AG04450 (cell line): ENCODE results near the gene FOXJ1. TPM values are rescaled to one million over a fixed set of nuclear protein-coding genes. Genes with fewer than 3 reads are reported as not detected.

Experiments
- CTCF ChIA-PET: fragments of 300-600, 350-600 bp; formaldehyde crosslinking; extraction: SDS; loops from one replicate; lab custom pipeline; 2022; ENCODE audit warnings: antibody characterized with exemption, inconsistent platforms; lab: Charles Lee
- POLR2A ChIA-PET: fragments of 350-600 bp; formaldehyde crosslinking; extraction: SDS; loops from one replicate; lab custom pipeline; 2021; ENCODE audit warnings: antibody characterized with exemption, inconsistent platforms; lab: Yijun Ruan, JAX
- DNase-seq: peaks from one replicate; pipeline ENCODE4 v3.0.0-alpha.2; 2011; ENCODE audit warnings: low read depth, low spot score
- H3K27ac ChIP-seq: one replicate; pipeline ENCODE4 v1.5.1; 2012; ENCODE audit warnings: low read depth, low read length, control low read depth
- H3K27me3 ChIP-seq: one replicate; pipeline ENCODE4 v1.6.0; 2012; ENCODE audit warnings: low read length; ENCODE audit not compliant: control insufficient read depth, insufficient read depth
- H3K4me3 ChIP-seq: 2 replicates; pipeline ENCODE4 v1.5.1; 2011; ENCODE audit warnings: mild to moderate bottlenecking, low read depth, low read length, control low read depth
- H3K9me3 ChIP-seq: 2 replicates; pipeline ENCODE4 v1.5.1; 2012; ENCODE audit warnings: low read length; ENCODE audit not compliant: control insufficient read depth, insufficient read depth
- CTCF ChIP-seq: IDR thresholded peaks from 2 replicates; pipeline ENCODE4 v1.5.1; 2011; ENCODE audit warnings: low read depth, low read length, control low read depth, inconsistent platforms
- polyA plus RNA-seq: library from polyadenylated mRNA; depleted of rRNA; stranded (reverse); fragments of >200 nt; gene quantifications from 2 replicates; pipeline ENCODE4 v1.2.3, GENCODE V29; 2011

FOXJ1 gene
- polyA plus RNA-seq, 1 experiment = not detected

- Histone ChIP-seq H3K9me3 (no peaks in the 10 kb centered on the region; the same call in 1 of the 2 replicates), H3K27me3 (peaks cover 74% of the 10 kb centered on the region), H3K27ac (no peak overlapping the region), H3K4me3 (no peak overlapping the region)
- ChIA-PET POLR2A (no interaction called here), CTCF (no interaction called here)
- no peak for DNase-seq
- no peak for TF ChIP-seq CTCF
These were observed 9.9 kb downstream of the FOXJ1 start for GRCh38 chr17:76131051-76131691.

GRCh38 chr17:76130473-76130872, 10.6 kb downstream of the FOXJ1 start:
- Histone ChIP-seq H3K27ac (no peak overlapping the region), H3K27me3 (peaks cover 67% of the 10 kb centered on the region), H3K9me3 (no peaks in the 10 kb centered on the region), H3K4me3 (no peak overlapping the region)
- POLR2A ChIA-PET = no interaction called here
- DNase-seq = no peak
- no peak for TF ChIP-seq CTCF
- CTCF ChIA-PET = interaction anchor here (0.8 to 1.1 kb wide), 2 partner anchors 51 to 149 kb away, joined by 3 read pairs; no protein-coding TSS in a partner anchor

- TF ChIP-seq CTCF = no peak
- ChIA-PET CTCF (interaction anchor here (1.0 to 2.5 kb wide), 4 partner anchors 16 to 154 kb away, joined by 3 to 13 read pairs (median 4); no protein-coding TSS in a partner anchor), POLR2A (interaction anchor here (0.6 kb wide), 1 partner anchor 172 kb away, joined by 6 read pairs; no protein-coding TSS in a partner anchor)
- DNase-seq = no peak
- Histone ChIP-seq H3K9me3 (no peaks in the 10 kb centered on the region), H3K27me3 (peaks cover 23% of the 10 kb centered on the region), H3K4me3 (no peak overlapping the region), H3K27ac (no peak overlapping the region)
These were observed 15.1 kb downstream of the FOXJ1 start for GRCh38 chr17:76125922-76126321.

- POLR2A ChIA-PET = no interaction called here
- Histone ChIP-seq H3K9me3 (no peaks in the 10 kb centered on the region), H3K27ac (no peak overlapping the region), H3K4me3 (no peak overlapping the region), H3K27me3 (peaks cover 18% of the 10 kb centered on the region)
- no peak for TF ChIP-seq CTCF
- CTCF ChIA-PET = interaction anchor here (1.0 to 2.5 kb wide), 5 partner anchors 17 to 175 kb away, joined by 3 to 13 read pairs (median 3); no protein-coding TSS in a partner anchor
- DNase-seq = no peak
These were observed 15.7 kb downstream of the FOXJ1 start for GRCh38 chr17:76125391-76125675.

- POLR2A ChIA-PET = no interaction called here
- CTCF ChIA-PET = interaction anchor here (1.2 to 7.5 kb wide), 4 partner anchors 150 to 175 kb away, joined by 3 to 92 read pairs (median 8); no protein-coding TSS in a partner anchor
- H3K4me3 ChIP-seq = no peak overlapping the region
- no peak overlapping the region for H3K27ac ChIP-seq
- H3K9me3 ChIP-seq = no peaks in the 10 kb centered on the region
- H3K27me3 ChIP-seq = peaks cover 14% of the 10 kb centered on the region
- peak; percentile 44 for TF ChIP-seq CTCF
- DNase-seq = no peak
These were observed 16.3 kb downstream of the FOXJ1 start for GRCh38 chr17:76124582-76125390.
